ENCODE results near the gene RRM2.
"Not testable (repeated sequence)": the region's sequence is repeated elsewhere in the genome, so short reads cannot be mapped to it uniquely, and the experiment has no call there.

The RRM2 gene

DNA sequence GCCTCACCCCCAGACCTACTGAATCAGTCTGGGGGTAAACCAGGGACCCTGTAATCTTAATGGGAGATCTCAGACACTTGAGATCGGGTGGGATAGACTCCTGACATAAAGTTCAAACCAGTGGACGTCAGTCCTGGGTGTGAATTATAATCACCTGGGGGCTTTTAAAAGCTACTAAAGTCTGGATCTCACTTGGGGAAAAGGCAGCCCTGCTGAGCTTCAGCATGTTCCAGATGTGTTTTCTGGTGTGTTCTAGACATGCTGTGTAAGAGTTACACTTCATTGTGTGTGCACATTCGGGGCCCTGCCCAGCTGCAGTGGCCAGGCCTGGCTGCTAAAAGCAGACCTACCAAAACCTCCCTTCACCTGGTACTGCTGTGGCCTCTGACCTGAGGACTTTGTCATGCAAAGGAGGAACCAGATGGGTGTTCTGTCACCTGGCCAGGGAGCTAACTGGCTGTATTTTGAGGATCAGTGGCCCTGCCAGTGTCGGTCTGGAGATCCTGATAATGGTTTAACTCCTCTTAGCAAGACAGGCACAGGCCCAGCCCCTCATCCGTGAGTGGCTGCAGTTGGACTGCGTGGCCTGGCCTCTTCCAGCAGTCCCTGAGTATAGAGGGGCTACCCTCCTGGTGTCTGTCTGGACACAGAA lies 10.6 kb downstream of the RRM2 start:
- Mint-ChIP-seq H3K9me3 (ENCODE audit: low read depth) (no peaks in the 10 kb centered on the region), H3K4me3 (no peak overlapping the region), H3K27me3 (no peaks in the 10 kb centered on the region), H3K36me3 (peaks cover under 1% of the 10 kb centered on the region), H3K4me1 (ENCODE audit: low read depth) (no peaks in the 10 kb centered on the region), H3K27ac (no peak overlapping the region)

DNA sequence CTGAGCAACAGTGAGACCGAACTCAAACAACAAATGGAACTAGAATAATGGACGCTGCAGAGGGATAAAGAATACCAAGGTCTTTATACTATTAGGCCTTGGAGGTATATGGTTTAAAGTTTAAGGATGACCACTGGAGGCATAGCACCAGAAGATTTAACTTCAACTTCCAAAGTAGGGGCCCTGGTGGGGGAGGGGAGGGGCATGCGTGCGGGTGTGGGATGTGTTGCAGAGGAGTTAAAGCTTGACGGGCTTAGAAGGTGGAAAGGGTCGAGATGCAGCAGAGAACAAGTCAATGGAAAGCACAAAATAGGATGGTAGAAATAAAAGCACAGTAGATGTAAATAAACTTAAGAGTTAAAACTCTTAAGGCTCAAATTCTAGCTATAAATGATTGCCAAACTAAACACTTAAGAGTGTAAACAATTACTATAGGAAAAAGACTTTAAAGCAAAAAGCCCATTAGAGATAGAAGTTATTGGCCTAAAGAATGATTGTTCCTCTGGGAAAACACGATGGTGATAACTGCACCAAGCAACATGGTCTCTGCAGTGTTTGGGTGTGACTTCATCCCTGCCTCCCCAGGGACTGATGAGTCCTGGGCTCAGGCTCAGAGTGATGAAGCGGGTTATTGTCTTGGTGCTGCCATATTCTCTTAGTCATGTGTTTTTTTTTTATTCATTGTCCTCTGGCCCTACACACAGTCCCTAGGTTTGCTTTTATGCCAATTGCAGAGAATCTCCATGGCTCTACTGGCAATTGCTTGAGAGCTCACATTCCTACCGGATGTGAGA lies 13.0 kb downstream of the RRM2 start:
- Mint-ChIP-seq H3K9me3 (ENCODE audit: low read depth) (no peaks in the 10 kb centered on the region), H3K4me3 (no peak overlapping the region), H3K27me3 (no peaks in the 10 kb centered on the region), H3K27ac (no peak overlapping the region), H3K4me1 (ENCODE audit: low read depth) (peaks cover 2% of the 10 kb centered on the region), H3K36me3 (no peaks in the 10 kb centered on the region)

DNA sequence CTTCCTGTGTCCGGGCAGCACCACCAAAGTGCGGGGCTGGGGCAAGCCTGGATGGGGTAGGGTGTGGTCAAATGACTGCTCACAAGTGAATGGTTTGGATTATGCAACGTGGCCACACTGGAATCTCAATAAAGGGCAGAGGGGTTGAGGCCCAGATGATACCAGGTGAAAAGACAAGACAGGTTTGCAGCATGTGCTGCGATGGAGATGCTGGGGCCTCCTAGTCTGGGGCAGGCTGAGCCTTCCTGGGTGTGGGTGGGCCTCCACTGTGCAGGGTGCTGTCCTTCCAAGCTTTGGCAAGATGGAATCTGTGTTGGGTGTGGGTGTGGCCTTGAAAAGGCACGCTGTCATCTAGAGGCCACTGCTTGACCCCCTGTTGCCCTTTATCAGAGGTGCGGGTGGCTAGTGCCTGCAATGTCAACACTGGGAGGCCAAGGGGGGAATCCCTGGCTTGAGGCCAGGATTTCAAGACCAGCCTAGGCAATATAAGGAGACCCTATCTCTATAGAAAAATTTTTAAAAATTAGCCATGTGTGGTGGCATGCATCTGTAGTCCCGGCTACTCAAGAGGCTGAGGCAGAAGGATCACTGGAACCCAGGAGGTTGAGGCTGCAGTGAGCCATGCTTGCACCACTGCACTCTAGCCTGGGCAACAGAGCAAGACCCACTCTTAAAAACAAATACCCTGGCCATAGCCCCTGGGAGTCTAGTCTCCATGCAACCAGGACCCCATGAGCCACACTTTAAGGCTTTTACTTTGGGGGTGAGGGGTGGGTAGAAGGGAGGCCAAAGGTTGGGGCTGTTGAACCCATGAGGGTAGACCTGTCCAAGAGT lies 13.8 kb downstream of the RRM2 start:
- H3K9me3 Mint-ChIP-seq (ENCODE audit: low read depth) = no peaks in the 10 kb centered on the region
- H3K27me3 Mint-ChIP-seq = no peaks in the 10 kb centered on the region
- no peaks in the 10 kb centered on the region for H3K36me3 Mint-ChIP-seq
- H3K4me3 Mint-ChIP-seq = no peak overlapping the region
- no peak overlapping the region for H3K27ac Mint-ChIP-seq
- H3K4me1 Mint-ChIP-seq (ENCODE audit: low read depth) = peaks cover 5% of the 10 kb centered on the region

DNA sequence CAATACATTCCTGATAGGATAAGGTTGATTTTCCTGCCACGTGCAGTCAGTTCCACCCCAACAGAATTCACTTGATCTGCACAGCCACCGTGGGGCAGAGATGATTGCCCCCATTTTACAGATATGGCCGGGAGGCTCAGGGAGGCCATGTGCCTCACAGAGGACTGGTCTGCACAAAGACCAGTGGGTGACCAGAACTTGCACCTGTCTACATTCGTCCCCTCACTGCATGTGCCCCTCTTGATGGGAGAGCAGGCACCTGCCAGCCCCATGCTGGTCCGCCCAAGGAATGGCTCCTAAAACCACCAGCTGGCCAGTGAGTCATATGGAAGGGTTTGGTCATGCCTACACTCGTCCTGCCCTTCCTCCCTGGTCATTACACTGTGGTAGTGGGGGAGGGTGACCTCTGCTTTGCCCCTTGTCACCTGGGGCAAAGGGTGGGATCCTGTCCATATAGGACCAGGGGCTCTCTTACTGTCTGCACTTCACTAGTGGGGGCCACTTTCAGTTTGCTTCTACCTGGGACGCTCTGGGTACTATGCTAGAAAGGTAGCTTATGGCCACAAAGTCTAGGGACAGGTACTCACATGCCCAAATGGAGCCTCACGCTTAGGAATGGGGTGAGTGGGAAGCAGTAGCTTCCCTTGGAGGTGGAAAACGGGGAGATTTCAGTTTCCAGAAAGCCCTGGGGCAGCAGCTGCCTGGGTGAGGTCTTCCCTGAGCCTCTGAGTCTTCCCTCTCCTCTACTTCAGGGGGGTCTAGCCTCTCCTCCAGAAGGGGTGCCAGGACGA lies 14.7 kb downstream of the RRM2 start:
- Mint-ChIP-seq H3K4me3 (no peak overlapping the region), H3K27ac (no peak overlapping the region), H3K27me3 (no peaks in the 10 kb centered on the region), H3K9me3 (ENCODE audit: low read depth) (no peaks in the 10 kb centered on the region), H3K36me3 (no peaks in the 10 kb centered on the region), H3K4me1 (ENCODE audit: low read depth) (peaks cover 13% of the 10 kb centered on the region)

DNA sequence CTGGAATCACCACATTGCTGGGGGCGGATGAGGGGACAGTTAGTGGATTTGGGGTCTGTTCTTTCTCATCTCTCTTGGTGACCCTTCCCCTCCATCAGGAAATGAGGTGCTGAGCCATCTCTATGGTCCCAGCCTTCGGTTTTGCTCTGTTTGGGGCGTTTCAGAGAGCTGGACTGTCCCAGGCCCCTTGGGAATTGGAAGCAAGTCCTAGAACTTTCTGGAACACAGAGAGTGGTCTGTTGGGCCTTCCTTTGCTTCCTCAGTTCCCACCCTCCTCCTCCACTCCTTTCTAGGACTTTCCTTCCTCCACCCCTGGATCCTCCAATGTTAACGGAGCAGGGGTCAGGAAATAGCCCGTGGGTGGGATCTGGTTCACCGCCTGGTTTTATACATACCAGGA lies 17.0 kb downstream of the RRM2 start:
- H3K4me1 Mint-ChIP-seq (ENCODE audit: low read depth) = peaks cover 18% of the 10 kb centered on the region
- no peak overlapping the region for H3K27ac Mint-ChIP-seq
- H3K4me3 Mint-ChIP-seq = no peak overlapping the region
- no peaks in the 10 kb centered on the region for H3K36me3 Mint-ChIP-seq
- no peaks in the 10 kb centered on the region for H3K27me3 Mint-ChIP-seq
- no peaks in the 10 kb centered on the region for H3K9me3 Mint-ChIP-seq (ENCODE audit: low read depth)

DNA sequence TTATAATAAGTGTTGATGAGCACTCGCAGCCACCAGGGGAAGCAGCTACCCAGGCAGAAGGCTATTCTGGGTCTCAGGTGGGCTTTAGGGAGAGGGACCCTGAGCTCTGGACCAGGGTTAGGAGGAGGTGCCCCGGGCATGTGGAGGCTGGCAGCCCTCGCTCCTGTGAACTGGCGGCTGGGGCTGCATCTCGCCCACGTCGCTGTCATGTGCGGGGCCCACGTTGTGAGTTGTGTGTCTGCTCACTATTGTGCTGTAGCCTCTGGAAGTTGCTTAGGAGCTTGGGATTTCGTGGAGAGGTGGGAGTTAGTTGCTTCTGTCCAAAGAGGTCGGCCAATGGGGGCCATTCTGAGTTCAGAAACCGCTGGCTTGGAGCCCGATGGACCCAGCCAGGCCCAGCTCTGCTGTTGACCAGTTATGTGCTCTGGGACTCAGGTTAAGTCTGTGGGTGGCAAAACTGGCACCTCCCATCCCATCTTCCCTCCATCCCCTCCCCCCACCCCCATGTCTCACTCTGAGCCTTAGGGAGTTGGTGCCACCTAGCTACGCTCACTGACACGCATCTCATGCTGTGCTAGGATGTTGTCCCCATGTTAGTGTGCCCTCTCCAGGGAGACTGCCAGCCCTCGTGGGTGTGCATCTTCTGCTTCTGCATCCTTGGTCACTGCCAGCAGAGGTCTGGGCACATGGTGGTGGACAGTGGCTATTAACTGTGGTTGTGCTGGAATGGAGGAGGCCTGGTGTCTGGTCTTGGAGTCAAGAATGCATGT lies 18.5 kb downstream of the RRM2 start:
- Mint-ChIP-seq H3K9me3 (ENCODE audit: low read depth) (no peaks in the 10 kb centered on the region), H3K27ac (no peak overlapping the region), H3K4me1 (ENCODE audit: low read depth) (peaks cover 18% of the 10 kb centered on the region), H3K36me3 (no peaks in the 10 kb centered on the region), H3K27me3 (no peaks in the 10 kb centered on the region), H3K4me3 (no peak overlapping the region)

DNA sequence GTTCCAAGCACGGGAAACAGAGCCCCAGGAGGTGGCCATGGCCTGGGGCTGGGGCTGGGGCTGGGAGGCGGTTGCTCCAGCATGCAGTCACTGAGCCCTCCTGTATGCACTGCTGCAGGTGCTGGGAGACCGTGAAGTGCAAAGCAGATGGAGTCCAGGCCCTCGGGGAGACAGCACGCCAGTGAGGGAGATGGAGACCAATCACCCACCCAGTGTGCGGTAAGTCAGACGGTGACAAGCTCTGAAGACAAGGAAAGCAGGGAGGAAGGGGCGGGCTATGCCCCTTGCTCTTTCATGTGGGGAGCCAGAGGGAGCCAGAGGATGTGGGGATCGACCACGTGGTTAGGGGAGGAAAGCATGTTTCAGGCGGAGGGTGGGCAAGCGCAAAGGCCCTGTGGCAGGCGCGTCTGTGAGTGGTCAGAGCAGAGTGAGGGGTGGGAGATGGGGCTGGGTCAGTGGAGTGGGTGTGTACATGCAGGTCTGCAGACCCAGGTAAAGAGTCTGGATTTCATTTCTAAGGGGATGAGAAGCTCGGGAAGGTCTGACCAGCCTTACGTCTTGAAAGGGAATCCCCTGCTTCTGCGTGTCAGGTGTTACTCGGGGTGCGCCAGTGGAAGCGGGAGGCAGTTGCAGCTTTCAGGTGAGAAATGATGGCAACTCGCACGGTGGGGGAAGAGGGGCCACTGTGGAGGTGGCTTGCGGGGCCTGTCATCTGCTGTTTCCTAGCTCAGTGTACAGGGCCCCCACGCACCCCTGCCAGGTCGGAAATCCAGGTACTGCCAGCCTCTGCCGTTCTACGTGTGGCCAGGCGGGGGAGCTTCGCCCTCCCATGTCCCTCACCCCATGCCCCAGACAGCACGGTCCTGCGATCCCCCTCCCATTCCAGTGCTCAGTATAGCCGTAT lies 19.4 kb downstream of the RRM2 start:
- H3K4me3 Mint-ChIP-seq = peak overlapping the region; percentile 32
- no peaks in the 10 kb centered on the region for H3K9me3 Mint-ChIP-seq (ENCODE audit: low read depth)
- H3K27ac Mint-ChIP-seq = no peak overlapping the region
- H3K36me3 Mint-ChIP-seq = no peaks in the 10 kb centered on the region
- H3K4me1 Mint-ChIP-seq (ENCODE audit: low read depth) = peaks cover 18% of the 10 kb centered on the region
- no peaks in the 10 kb centered on the region for H3K27me3 Mint-ChIP-seq

DNA sequence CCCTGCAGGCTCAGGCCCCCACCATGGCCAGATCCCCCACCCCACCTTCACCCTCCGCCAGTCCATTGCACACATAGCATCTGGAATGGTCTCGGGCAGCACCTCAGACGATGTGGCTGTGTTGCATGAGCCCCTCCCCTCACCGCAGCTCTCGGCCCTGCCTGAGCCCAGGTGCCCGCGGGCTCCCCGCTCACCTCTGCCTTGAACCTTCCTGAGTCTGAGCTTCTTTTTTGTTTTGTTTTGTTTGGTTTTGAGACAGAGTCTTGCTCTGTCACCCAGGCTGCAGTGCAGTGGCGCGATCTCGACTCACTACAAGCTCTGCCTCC lies 20.1 kb downstream of the RRM2 start:
- H3K27me3 Mint-ChIP-seq = no peaks in the 10 kb centered on the region
- no peak overlapping the region for H3K4me3 Mint-ChIP-seq
- H3K4me1 Mint-ChIP-seq (ENCODE audit: low read depth) = peaks cover 18% of the 10 kb centered on the region
- no peak overlapping the region for H3K27ac Mint-ChIP-seq
- no peaks in the 10 kb centered on the region for H3K9me3 Mint-ChIP-seq (ENCODE audit: low read depth)
- no peaks in the 10 kb centered on the region for H3K36me3 Mint-ChIP-seq

DNA sequence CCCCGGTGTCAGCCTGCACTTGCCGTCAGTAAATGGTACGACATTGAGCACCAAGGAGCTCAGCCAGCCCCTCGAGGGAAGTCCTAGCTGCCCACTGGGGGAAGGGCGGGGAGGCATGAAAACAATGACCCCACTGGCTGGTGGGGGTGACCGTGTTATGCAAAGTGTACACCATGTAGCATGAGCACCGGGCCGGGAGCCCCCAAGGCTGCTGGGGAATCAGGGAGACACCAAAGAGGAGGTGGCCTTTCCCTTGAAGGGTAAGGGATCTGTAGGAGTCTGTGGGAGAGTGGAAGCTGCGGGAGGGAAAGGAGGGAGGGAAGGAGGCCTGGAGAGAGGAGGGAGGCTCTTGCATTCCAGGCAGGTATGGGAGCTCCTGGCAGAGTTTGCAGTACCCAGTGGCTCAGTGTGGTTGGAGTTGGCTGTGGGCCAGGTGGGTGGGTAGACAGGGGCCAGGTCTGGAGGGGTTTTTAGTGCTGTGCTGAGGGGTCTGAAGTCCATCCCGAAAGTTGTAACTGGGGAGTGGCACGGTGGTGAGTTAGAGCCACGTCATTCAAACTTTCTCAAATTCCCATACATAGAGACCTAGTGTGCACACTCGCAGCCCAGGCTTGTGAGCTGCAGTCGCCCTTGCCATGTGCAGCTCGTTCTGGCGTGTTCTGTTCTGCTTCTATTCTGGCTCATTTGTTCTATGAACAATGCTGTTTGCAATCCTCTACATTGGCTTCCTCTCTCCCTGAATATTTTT lies 22.4 kb downstream of the RRM2 start:
- H3K27ac Mint-ChIP-seq = no peak overlapping the region
- H3K4me3 Mint-ChIP-seq = no peak overlapping the region
- no peaks in the 10 kb centered on the region for H3K36me3 Mint-ChIP-seq
- no peaks in the 10 kb centered on the region for H3K9me3 Mint-ChIP-seq (ENCODE audit: low read depth)
- no peaks in the 10 kb centered on the region for H3K27me3 Mint-ChIP-seq
- H3K4me1 Mint-ChIP-seq (ENCODE audit: low read depth) = peaks cover 18% of the 10 kb centered on the region

DNA sequence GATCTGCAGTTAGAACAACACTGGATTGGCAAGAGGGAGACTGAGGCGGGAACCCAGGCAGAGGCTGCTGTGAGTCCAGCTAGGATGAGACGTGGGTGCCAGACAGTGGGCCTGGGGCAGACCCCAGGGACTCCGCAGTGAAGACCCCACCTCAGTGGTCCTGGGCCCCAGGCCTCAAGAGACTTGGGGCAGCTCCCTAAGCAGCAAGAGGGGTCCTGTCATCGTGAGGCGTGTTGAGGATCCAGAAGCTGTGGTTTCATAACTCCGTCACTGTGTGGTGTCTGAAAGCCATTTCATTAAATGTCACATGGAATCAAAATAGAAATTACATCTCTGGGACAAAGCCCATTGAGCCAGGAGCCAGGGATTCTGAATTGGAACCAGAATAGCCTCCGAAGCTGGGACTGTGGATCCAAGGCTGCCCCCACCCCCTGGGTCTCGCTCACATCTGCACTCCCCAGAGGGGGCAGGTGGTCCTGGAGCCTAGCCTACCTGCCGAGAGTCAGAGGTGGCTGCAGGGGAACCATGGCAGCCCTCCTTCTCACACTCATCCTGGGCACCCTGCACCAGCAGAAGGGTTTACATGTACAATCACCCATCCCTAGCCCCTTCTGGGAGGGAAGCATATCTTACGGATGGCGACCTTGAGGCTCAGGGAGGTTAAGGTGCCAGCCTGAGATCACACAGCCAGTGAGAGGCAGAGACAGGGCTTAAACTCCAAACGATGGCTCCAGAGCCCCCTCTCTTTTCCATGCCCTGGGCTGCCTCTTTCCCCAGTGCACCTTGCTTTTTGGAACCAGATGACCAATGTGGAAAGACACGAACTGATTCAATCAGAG lies 23.2 kb downstream of the RRM2 start:
- Mint-ChIP-seq H3K4me3 (no peak overlapping the region), H3K27ac (no peak overlapping the region), H3K36me3 (no peaks in the 10 kb centered on the region), H3K27me3 (no peaks in the 10 kb centered on the region), H3K4me1 (ENCODE audit: low read depth) (peaks cover 17% of the 10 kb centered on the region), H3K9me3 (ENCODE audit: low read depth) (no peaks in the 10 kb centered on the region)

DNA sequence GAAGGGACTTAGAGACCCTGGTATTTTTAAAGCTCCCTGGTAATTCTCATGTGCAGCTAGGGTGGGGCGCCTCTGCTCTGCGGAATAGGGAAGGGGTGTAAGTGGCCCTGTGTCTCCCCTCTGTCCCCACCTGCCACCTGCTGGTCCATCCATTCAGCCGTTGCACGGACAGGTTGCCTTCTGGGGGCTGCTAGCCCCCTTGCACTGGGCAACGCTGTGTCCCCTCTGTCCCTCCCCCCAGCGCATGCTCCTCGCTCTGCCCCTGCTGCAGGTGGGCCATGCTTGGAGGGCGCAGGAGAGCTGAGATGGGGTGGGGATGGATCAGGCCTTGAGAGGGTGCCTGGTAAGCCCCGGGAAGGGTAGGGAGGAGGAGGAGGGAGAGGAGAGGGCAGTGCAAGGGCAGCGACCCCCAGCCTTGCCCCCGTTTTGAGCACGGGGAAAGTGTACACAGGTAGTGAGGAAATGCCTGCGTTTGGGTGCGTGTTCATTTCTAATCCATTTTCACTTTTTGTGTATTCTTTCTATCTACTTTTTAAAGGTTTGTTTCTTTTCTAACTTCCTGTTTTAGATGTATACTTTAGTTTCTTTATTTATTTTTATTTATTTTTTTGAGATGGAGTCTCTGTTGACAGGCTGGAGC lies 23.9 kb downstream of the RRM2 start:
- Mint-ChIP-seq H3K27me3 (no peaks in the 10 kb centered on the region), H3K9me3 (ENCODE audit: low read depth) (no peaks in the 10 kb centered on the region), H3K36me3 (no peaks in the 10 kb centered on the region), H3K4me3 (no peak overlapping the region), H3K27ac (no peak overlapping the region), H3K4me1 (ENCODE audit: low read depth) (peaks cover 13% of the 10 kb centered on the region)

DNA sequence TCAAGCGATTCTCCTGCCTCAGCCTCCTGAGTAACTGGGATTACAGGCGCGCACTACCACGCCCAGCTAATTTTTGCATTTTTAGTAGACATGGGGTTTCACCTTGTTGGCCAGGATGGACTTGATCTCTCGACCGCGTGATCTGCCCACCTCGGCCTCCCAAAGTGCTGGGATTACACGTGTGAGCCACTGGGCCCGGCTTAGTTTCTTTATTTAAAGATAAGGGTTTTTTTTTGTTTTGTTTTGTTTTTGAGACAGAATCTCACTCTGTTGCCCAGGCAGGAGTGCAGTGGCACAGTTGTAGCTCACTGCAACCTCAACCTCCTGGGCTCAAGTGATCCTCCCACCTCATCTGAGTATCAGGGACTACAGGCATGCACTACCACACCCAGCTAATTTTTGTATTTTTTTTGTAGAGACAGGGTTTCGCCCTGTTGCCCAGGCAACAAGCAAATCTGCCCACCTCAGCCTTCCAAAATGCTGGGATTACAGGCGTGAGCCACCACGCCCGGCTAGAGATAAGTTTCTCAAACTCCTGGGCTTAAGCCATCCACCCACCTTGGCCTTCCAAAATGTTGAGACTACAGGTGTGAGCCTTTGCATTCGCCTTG lies 24.6 kb downstream of the RRM2 start:
- not testable (repeated sequence) for H3K27ac Mint-ChIP-seq; H3K9me3 Mint-ChIP-seq (ENCODE audit: low read depth); H3K27me3 Mint-ChIP-seq; H3K4me3 Mint-ChIP-seq; H3K36me3 Mint-ChIP-seq; H3K4me1 Mint-ChIP-seq (ENCODE audit: low read depth)

Measured in activated naive CD8-positive, alpha-beta T cell (primary cell).